ENCODE data around the gene ZNF274.
"Not testable (repeated sequence)": the region's sequence is repeated elsewhere in the genome, so short reads cannot be mapped to it uniquely, and the experiment has no call there.

ZNF274 gene

DNA sequence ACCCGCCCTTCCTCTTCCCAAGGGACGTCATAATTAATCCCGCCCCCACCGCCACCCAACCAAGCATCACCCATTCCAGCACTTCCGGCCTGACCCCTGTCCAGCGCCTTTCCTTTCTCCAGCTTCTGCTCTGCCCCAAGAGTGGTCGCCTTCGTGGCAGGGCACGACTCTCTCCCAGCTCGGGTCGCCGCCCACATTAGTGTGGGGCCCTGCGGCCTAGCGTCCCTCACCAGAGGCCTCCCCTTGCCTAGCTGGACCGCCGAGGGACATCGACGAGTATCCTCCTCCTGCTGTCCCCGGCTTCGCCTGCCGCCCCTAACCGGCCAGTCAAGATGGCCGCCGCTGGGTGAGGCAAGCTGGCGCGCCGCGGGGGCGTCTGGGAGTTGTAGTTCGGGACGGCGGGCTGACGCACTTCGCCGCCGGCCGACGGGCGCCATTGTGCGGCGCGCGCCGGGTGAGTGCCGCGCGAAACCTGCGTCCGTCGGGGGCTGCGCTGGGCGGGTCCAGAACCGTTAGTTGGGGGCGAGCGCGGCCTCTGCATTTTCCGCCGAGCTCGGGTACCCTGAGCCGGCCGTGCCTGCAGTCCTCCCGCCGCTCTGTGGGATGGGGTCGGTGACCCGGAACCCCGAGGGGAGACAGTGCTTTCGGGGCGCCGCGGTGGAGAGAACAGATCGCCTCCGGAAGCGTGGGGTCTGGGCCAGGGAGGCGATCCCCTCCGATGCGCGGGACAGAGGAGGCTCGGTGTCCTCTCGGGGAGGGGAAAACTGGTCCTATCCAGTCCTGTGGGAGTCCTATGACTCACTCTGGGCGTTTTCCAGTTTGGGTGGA is at the start of gene ZNF274:
TSS of gene ZNF274 (plus strand) at position 73 of the 828 bp plus-strand sequence. CDS start 905 bp downstream, outside the sequence.
- H3K9me3 ChIP-seq = peaks cover 37% of the 10 kb centered on the region
- H3K36me3 ChIP-seq (replicated peaks) = peaks cover 20% of the 10 kb centered on the region
- peak within 1 kb of the TSS; percentile 77 for H3K4me3 ChIP-seq
- peak; percentile 80 to 95 for DNase-seq (ENCODE audit: low spot score in 2 of 2)
- in situ Hi-C loops (cut with MboI; ENCODE audit: low sequenced_read_pairs) = no loop called here
- no peaks in the 10 kb centered on the region; the same call in 1 of the 2 replicates for H3K4me1 ChIP-seq
- no peaks in the 10 kb centered on the region for H3K27me3 ChIP-seq (ENCODE audit: low read depth)

DNA sequence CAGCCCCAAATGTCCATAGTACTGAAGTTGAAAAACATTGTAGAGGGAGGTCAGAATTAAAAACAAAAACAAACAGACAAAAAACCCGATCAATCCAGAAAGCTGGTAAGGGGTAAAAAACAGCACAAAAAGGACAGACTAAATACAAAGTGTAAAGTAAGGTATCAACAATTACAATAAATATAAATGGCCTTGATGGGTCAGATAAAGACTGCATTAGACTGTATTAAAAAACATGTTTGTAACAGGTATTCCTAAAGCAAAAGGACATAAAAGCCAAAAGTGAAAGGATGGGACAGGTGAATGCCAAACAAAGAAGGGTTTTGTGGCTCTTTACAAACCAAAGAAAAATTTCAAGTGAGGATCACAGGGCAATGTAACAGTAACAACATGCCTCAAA is 48.6 kb upstream of the ZNF274 start:
- in situ Hi-C loops (cut with MboI; ENCODE audit: low sequenced_read_pairs) = no loop called here

DNA sequence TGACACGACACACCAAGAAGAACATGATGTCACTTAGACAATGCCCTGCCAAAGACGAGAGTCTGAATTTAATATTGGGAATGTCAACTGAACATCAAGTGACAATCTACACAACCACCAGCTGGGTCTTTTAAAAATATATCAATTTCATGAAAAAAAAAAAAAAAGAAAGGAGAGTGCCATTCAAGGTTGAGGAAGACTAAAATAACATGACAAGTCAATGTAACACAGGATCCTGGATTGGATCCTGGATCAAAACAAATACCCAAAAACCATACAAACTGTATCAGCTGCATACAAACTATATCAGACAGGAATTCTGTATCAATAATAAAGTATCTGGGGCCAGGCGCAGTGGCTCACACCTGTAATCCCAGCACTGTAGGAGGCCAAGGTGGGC is 37.0 kb upstream of the ZNF274 start:
- Histone ChIP-seq H3K36me3 (replicated peaks) (no peaks in the 10 kb centered on the region), H3K9me3 (no peaks in the 10 kb centered on the region; the same call in 1 of the 2 replicates)

More for the DNA sequence above, 48.6 kb upstream of the ZNF274 start:
- no peak overlapping the region for H3K4me3 ChIP-seq
- no peaks in the 10 kb centered on the region for H3K36me3 ChIP-seq (replicated peaks)
- peaks cover 5% of the 10 kb centered on the region; the same call in 1 of the 2 replicates for H3K9me3 ChIP-seq
- H3K27me3 ChIP-seq (ENCODE audit: low read depth) = no peaks in the 10 kb centered on the region
- no peak for DNase-seq (ENCODE audit: low spot score in 2 of 2)
- no peaks in the 10 kb centered on the region for H3K4me1 ChIP-seq

DNA sequence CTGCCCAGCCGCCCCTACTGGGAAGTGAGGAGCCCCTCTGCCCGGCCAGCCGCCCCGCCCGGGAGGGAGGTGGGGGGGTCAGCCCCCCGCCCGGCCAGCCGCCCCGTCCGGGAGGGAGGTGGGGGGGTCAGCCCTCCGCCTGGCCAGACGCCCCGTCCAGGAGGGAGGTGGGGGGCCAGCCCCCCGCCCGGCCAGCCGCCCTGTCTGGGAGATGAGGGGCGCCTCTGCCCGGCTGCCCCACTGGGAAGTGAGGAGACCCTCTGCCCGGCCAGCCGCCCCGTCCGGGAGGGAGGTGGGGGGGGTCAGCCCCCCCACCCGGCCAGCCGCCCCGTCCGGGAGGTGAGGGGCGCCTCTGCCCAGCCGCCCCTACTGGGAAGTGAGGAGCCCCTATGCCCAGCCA is 35.4 kb upstream of the ZNF274 start:
- H3K36me3 ChIP-seq (replicated peaks); DNase-seq (ENCODE audit: low spot score in 2 of 2); H3K4me1 ChIP-seq; H3K27me3 ChIP-seq (ENCODE audit: low read depth); H3K9me3 ChIP-seq; in situ Hi-C loops (cut with MboI; ENCODE audit: low sequenced_read_pairs); H3K4me3 ChIP-seq: not testable (repeated sequence)

More for the DNA sequence above, 37.0 kb upstream of the ZNF274 start:
- H3K27me3 ChIP-seq (ENCODE audit: low read depth) = no peaks in the 10 kb centered on the region
- H3K4me3 ChIP-seq = no peak overlapping the region
- no peak for DNase-seq (ENCODE audit: low spot score in 2 of 2)
- no peaks in the 10 kb centered on the region for H3K4me1 ChIP-seq
- in situ Hi-C loops (cut with MboI; ENCODE audit: low sequenced_read_pairs) = no loop called here

DNA sequence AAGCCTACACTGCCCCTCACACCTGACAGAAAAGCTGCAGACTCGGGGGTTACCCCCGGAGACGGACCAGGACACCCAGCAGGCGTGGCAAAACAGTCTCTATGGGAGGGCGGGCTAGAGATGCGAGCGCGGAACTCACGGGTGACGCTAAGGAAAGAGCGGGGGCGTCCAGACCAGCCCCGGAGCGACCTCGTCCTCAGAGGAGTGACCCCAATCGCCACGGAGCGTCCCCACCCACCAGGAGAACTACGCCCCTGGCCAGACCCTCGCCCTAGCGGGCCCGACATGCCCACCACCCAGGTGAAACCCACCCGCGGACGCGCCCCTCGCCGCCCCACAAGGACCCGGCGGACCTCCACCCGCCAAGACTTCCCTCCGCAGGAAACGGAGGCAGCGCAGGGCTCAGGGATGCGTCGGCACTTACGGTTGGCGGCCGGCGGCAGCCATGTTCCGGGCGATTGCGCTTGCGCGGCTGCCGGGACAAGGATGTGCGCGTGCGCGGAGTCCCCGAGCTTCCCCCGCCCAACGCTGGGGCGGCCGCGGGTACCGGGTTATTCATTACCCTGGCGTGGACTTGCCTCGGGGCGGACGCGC is 32.4 kb upstream of the ZNF274 start, which contains the start of gene ZNF329:
TSS of gene ZNF329 (minus strand) at position 462 of the 594 bp plus-strand sequence. CDS start 21,286 bp downstream, outside the sequence.
- no peak within 1 kb of the TSS for H3K4me3 ChIP-seq
- in situ Hi-C loops (cut with MboI; ENCODE audit: low sequenced_read_pairs) = no loop called here
- H3K4me1 ChIP-seq = no peaks in the 10 kb centered on the region
- peaks cover 7% of the 10 kb centered on the region for H3K9me3 ChIP-seq
- H3K36me3 ChIP-seq (replicated peaks) = no peaks in the 10 kb centered on the region
- DNase-seq (ENCODE audit: low spot score in 2 of 2) = no peak
- no peaks in the 10 kb centered on the region for H3K27me3 ChIP-seq (ENCODE audit: low read depth)

DNA sequence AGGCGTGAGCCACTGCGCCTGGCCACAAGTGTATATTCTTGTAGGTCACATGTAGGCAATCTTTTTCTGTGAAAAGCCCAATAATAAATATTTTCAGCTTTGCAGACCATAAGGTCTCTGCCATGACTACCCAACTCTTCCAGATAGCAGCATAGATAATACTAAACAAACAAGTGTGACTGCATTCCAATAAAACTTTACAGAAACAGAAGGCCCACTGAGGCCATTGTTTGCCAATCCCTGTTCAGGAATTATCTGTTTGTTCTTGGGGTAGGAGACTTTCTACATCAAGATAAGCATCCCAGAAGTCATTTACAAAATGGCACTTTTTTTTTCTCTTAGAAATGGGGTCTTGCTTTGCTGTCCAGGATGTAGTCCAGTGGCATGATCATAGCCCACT is 29.5 kb upstream of the ZNF274 start:
- no peak for DNase-seq (ENCODE audit: low spot score in 2 of 2)
- Histone ChIP-seq H3K36me3 (replicated peaks) (no peaks in the 10 kb centered on the region), H3K27me3 (ENCODE audit: low read depth) (no peaks in the 10 kb centered on the region), H3K4me1 (no peaks in the 10 kb centered on the region), H3K4me3 (no peak overlapping the region), H3K9me3 (peaks cover 10% of the 10 kb centered on the region)
- in situ Hi-C loops (cut with MboI; ENCODE audit: low sequenced_read_pairs) = no loop called here

DNA sequence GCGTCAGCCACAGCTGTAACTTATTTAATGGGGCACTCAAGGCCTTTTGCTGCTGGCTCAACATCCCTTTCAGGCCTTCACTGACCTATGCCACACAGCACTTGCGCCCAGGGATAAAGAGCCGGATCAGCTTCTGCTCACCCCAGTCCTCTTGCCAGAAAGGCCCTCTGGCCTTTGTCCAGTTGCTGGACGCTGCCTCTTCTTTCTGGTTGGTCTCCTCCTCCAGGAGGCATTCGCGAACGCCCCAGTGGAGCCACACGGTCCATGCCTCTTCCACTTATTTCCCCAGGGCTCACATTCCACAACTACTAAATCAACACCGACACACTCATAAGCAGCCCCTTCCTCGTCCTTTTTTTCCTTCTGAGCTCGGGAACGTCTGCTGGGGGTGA is 28.6 kb upstream of the ZNF274 start:
- DNase-seq (ENCODE audit: low spot score in 2 of 2) = no peak
- Histone ChIP-seq H3K36me3 (replicated peaks) (no peaks in the 10 kb centered on the region), H3K9me3 (peaks cover 10% of the 10 kb centered on the region), H3K27me3 (ENCODE audit: low read depth) (no peaks in the 10 kb centered on the region), H3K4me1 (no peaks in the 10 kb centered on the region), H3K4me3 (peak overlapping the region; percentile 61)
- in situ Hi-C loops (cut with MboI; ENCODE audit: low sequenced_read_pairs) = no loop called here

DNA sequence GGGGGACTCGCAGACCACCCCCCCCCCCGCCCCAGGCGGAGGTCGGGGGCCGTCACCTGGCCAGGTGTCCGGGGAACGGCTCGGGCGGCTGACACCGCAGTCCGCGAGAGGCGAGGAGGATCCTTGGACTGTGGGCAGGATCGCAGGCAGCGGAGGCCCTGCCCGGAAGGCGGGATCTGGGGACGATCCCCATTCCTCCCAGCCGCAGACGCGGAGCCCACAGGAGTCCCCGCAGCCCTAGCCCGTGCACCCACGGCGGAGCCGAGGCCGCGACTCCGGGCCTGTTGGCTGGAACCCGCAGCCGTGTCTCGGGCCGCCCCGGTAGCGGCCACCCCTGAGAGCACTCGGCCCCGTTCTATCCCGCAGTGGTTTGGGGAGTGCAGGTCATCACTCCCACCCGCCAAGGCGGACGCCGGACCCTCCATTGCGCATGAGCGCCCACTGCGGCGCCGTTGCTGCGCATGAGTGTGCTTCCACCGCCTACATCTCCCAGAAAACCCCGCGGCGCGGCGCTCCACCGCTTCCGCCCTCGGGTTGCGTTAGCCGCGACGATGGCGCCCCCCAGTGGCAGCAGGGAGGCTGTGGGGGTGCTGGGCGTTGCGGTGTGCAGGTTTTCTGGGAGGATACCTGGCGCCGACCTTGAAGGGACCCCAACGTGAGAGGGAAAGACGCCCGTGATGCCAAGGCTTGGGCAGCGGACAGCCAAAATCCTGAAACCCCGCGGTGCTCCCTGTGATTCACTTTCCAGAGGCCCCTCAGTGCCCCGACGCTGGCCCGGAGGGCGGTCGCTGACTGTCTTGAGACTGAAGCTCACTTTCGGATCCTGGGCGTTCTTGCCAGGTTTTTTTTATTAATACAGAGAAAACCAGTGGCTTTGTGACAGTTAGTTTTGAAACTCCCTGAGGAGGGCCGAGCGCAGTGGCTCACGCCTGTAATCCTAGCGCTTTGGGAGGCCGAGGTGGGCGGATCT is 27.9 kb upstream of the ZNF274 start:
- Histone ChIP-seq H3K4me3 (peak overlapping the region; percentile 61), H3K4me1 (no peaks in the 10 kb centered on the region), H3K27me3 (ENCODE audit: low read depth) (no peaks in the 10 kb centered on the region), H3K9me3 (peaks cover 10% of the 10 kb centered on the region), H3K36me3 (replicated peaks) (no peaks in the 10 kb centered on the region)
- in situ Hi-C loops (cut with MboI; ENCODE audit: low sequenced_read_pairs) = no loop called here
- DNase-seq (ENCODE audit: low spot score in 2 of 2) = peak; percentile 65 to 94

DNA sequence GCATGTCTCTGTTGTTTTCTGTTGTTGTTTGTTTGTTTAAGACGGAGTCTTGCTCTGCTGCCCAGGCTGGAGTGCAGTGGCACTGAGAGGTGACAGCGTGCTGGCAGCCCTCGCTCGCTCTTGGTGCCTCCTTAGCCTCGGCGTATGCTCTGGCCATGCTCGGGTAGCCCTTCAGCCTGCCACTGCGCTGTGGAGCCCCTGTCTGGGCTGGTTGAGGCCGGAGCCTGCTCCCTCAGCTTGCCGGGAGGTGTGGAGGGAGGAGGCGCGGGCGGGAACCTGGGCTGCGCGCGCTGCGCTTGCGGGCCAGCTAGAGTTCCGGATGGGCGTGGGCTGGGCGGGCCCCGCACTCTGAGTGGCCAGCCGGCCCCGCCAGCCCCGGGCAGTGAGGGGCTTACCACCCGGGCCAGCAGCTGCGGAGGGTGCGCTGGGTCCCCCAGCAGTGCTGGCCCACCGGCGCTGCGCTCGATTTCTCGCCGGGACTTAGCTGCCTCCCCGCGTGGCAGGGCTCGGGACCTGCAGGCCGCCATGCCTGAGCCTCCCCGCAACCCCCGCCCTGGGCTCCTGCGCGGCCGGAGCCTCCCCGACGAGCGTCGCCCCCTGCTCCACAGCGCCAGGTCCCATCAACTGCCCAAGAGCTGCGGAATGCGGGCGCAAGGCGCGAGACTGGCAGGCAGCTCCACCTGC is 25.7 kb upstream of the ZNF274 start:
- in situ Hi-C loops (cut with MboI; ENCODE audit: low sequenced_read_pairs) = no loop called here

DNA sequence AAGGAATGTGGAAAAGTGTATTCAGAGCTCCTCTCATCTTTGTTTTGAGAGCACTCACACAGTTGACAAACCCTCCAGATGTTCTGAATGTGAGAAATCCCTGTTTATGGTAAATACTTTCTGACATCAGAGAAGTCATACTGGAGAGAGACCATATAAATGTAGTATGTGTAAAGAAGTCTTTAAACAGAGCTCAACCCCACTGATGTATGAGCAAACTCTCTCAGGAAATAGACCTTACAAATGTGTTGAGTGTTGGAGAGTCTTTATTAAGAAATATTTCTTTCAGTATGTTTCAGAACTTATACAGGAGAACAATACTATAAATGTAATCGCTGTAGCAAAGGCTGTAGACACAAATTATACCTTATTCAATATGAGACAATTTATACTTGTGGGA is 16.6 kb upstream of the ZNF274 start:
- Histone ChIP-seq H3K4me3 (no peak overlapping the region), H3K9me3 (peaks cover 6% of the 10 kb centered on the region), H3K4me1 (no peaks in the 10 kb centered on the region), H3K27me3 (ENCODE audit: low read depth) (no peaks in the 10 kb centered on the region), H3K36me3 (replicated peaks) (no peaks in the 10 kb centered on the region)
- in situ Hi-C loops (cut with MboI; ENCODE audit: low sequenced_read_pairs) = no loop called here
- no peak for DNase-seq (ENCODE audit: low spot score in 2 of 2)

More for the DNA sequence above, 25.7 kb upstream of the ZNF274 start:
- no peaks in the 10 kb centered on the region for H3K27me3 ChIP-seq (ENCODE audit: low read depth)
- no peaks in the 10 kb centered on the region for H3K4me1 ChIP-seq
- peaks cover 10% of the 10 kb centered on the region for H3K9me3 ChIP-seq
- H3K4me3 ChIP-seq = no peak overlapping the region
- no peak for DNase-seq (ENCODE audit: low spot score in 2 of 2)
- no peaks in the 10 kb centered on the region for H3K36me3 ChIP-seq (replicated peaks)

DNA sequence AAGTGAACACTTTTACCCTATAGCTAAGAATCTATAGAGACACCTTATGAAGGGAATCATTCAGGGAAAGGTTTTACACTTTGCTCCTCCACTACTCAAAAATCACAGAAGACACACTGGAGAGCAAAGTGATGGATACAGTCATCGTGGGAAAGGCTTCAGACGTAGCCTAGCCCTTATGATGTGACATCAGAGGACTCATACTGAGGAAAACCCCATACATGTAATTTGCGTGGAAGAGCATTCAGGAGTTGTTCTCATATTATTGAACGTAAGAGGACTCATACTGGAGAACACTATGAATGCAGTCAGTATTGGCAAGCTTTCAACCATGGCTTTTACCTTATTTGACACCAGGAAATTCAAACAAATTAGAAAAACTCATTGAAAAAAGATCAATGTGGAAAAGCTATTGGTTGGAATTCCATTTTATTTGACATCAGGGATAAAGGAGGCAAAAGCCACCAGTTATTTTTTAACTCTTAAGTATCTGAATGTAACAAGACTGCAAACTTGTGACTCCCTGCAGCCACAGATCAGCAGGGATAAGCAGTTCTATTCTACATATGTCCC is 16.1 kb upstream of the ZNF274 start:
- Histone ChIP-seq H3K9me3 (peaks cover 6% of the 10 kb centered on the region), H3K4me1 (no peaks in the 10 kb centered on the region), H3K4me3 (no peak overlapping the region), H3K36me3 (replicated peaks) (no peaks in the 10 kb centered on the region), H3K27me3 (ENCODE audit: low read depth) (no peaks in the 10 kb centered on the region)
- DNase-seq (ENCODE audit: low spot score in 2 of 2) = no peak
- in situ Hi-C loops (cut with MboI; ENCODE audit: low sequenced_read_pairs) = no loop called here

DNA sequence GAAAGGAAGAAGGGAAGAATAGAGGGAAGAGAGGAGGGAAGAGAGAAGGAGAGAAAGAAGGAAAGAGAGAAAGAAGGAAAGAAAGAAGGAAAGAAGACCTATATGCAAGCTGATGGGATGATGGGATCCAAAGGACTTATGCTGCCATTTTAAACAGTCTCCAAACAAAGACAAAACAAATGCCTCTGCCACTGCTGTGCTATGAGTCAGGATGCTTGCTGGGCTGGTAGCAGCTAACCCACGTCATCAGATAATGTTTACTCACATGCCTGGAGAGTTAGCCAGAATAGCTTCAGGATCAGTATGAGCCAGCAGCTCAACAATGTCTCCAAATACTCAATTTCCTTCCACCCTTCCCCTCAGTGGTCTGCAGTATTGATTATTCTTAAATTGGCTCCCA is 12.0 kb upstream of the ZNF274 start:
- peaks cover 8% of the 10 kb centered on the region for H3K9me3 ChIP-seq

More for the DNA sequence above, 12.0 kb upstream of the ZNF274 start:
- H3K4me3 ChIP-seq = no peak overlapping the region
- no peak for DNase-seq (ENCODE audit: low spot score in 2 of 2)
- H3K27me3 ChIP-seq (ENCODE audit: low read depth) = no peaks in the 10 kb centered on the region
- in situ Hi-C loops (cut with MboI; ENCODE audit: low sequenced_read_pairs) = no loop called here
- no peaks in the 10 kb centered on the region for H3K36me3 ChIP-seq (replicated peaks)
- H3K4me1 ChIP-seq = no peaks in the 10 kb centered on the region

Measured in HAP-1 (cell line).